DMS53 treated with DMSO at 0.1 percent for 48 hours (cell line): ENCODE results near the gene FXYD1.

ENCODE experiments used
- DNase-seq: peaks from one replicate; lab custom pipeline; 2025; ENCODE audit not compliant: unreplicated experiment; lab: John Stamatoyannopoulos, UW

FXYD1 gene

DNA sequence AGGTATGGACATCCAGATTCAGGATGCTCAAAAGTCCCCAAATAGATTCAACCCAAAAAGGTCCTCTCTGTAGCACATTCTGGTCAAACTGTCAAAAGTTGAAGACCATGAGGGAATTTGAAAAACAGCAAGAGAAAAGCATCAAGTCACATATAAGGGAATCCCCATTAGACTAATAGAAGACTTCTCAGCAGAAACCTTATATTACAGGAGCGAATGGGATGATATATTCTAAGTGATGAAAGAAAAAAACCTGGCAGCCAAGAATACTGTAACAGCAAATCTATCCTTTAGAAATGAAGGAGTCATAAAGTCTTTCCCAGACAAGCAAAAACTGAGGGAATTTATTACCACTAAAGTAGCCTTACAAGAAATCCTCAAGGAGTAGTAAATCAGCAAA lies 45.6 kb downstream of the FXYD1 start:
- DNase-seq, result no peak

DNA sequence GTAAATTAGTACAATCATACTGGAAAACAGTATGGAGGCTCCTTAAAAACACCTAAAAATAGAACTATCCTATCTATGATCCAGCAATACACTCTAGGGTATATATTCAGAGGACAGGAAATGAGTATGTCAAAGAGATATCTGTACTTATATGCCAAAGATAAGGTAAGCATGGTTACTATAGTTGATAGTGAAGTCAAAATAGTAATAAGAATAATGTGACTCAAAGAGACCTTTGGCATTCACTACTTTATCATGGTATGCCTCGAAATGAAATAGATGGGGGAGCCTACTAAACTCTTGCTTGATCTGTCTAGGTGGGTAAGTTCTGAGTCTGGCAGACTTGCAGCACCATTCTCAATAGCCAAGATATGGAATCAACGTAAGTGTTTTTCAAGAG lies 46.3 kb downstream of the FXYD1 start:
- no peak for DNase-seq
